ENCODE data around the gene DZIP1. TPM values are rescaled to one million over a fixed set of nuclear protein-coding genes. Genes with fewer than 3 reads are reported as not detected.

DZIP1 gene
- total and polyA plus RNA-seq, 2 of the 13 experiments (the other 11 are each of a cell fraction or from before 2014, with no cell fraction given): 11.0 to 36.7 TPM

GRCh38 chr13:95659500-95659899 is 15.0 kb upstream of the DZIP1 start (continued):
- TF ChIP-seq, protein P1, sequence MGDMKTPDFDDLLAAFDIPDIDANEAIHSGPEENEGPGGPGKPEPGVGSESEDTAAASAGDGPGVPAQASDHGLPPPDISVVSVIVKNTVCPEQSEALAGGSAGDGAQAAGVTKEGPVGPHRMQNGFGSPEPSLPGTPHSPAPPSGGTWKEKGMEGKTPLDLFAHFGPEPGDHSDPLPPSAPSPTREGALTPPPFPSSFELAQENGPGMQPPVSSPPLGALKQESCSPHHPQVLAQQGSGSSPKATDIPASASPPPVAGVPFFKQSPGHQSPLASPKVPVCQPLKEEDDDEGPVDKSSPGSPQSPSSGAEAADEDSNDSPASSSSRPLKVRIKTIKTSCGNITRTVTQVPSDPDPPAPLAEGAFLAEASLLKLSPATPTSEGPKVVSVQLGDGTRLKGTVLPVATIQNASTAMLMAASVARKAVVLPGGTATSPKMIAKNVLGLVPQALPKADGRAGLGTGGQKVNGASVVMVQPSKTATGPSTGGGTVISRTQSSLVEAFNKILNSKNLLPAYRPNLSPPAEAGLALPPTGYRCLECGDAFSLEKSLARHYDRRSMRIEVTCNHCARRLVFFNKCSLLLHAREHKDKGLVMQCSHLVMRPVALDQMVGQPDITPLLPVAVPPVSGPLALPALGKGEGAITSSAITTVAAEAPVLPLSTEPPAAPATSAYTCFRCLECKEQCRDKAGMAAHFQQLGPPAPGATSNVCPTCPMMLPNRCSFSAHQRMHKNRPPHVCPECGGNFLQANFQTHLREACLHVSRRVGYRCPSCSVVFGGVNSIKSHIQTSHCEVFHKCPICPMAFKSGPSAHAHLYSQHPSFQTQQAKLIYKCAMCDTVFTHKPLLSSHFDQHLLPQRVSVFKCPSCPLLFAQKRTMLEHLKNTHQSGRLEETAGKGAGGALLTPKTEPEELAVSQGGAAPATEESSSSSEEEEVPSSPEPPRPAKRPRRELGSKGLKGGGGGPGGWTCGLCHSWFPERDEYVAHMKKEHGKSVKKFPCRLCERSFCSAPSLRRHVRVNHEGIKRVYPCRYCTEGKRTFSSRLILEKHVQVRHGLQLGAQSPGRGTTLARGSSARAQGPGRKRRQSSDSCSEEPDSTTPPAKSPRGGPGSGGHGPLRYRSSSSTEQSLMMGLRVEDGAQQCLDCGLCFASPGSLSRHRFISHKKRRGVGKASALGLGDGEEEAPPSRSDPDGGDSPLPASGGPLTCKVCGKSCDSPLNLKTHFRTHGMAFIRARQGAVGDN (CRISPR knock-in tag; IDR thresholded peaks at IDR 0.05): no peak
- no peak for TF ChIP-seq ARHGAP35 (CRISPR knock-in tag; IDR thresholded peaks at IDR 0.05; ENCODE audit: borderline replicate concordance)
- no peak for TF ChIP-seq NCOA5 (CRISPR knock-in tag; IDR thresholded peaks at IDR 0.05)
- TF ChIP-seq, protein P2, sequence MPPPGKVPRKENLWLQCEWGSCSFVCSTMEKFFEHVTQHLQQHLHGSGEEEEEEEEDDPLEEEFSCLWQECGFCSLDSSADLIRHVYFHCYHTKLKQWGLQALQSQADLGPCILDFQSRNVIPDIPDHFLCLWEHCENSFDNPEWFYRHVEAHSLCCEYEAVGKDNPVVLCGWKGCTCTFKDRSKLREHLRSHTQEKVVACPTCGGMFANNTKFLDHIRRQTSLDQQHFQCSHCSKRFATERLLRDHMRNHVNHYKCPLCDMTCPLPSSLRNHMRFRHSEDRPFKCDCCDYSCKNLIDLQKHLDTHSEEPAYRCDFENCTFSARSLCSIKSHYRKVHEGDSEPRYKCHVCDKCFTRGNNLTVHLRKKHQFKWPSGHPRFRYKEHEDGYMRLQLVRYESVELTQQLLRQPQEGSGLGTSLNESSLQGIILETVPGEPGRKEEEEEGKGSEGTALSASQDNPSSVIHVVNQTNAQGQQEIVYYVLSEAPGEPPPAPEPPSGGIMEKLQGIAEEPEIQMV (CRISPR knock-in tag; IDR thresholded peaks at IDR 0.05; ENCODE audit: low read depth): no peak
- no peak for TF ChIP-seq NONO (IDR thresholded peaks at IDR 0.05)
- TF ChIP-seq NONO (CRISPR knock-in tag; conservative IDR thresholded peaks at IDR 0.05): no peak

DNA sequence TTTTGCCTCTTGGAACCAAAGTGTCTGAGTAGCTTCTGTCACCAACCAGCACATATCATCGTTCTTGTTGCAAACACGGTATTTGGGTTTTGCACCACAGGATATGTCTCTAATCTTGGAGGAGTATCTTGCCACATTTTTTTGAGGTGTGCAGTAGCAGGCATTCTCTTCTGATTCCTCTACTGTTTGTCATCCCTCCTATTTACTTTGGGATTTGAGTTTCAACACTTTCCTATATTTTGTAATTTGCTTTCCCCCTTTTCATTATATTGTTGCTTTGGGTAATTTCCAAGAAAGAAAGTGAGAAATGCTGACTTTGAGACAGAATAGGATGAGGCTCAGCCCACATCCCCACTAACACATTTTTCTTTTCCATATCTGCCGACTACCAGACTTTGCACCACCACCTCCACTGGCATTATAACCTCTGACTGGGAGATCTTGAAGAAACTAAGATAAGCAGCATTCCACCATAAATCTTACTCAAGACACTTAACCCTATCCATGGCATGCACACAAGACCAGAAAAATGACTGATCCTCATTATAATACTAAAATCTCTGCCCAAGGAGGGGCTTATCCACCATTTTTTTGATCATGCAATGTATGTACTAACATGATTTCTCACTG is 12.0 kb upstream of the DZIP1 start:
- no peaks in the 10 kb centered on the region for H3K9me3 ChIP-seq (ENCODE audit: low read length)
- in situ Hi-C loops (cut with HindIII; ENCODE audit: extremely low pct_ligation_motif_present, low pct_unique_long_range_greater_than_20kb): no loop called here
- no peak overlapping the region for H3K4me2 ChIP-seq (ENCODE audit: low read depth, low read length)
- ChIA-PET CTCF (ENCODE audit: low intra/inter-chr PET ratio, low total read pairs) (no interaction called here), POLR2A (no interaction called here)
- H3K27me3 ChIP-seq (ENCODE audit: control insufficient read depth in 1 of 2, insufficient read depth in 2 of 2, low read length in 2 of 2): peaks cover 0 to 9% of the 10 kb centered on the region in 2 experiments; a peak in 2 of 5 replicates
- FAIRE-seq (no peak), DNase-seq (ENCODE audit: low spot score) (no peak), ATAC-seq (no peak)
- no peaks in the 10 kb centered on the region for H4K20me1 ChIP-seq (ENCODE audit: insufficient read depth, low read length)
- H3K4me3 ChIP-seq (replicated peaks in 1 of 3; ENCODE audit: insufficient read depth in 1 of 3, low read depth in 2 of 3, low read length in 3 of 3): no peak overlapping the region
- 23% methylated on average over 3 of the region's 3 CpGs for WGBS (ENCODE audit: low lambda C conversion rate)
- H3K79me2 ChIP-seq (ENCODE audit: insufficient read depth, low read length): no peaks in the 10 kb centered on the region
- intact Hi-C loops (cut with micrococcal nuclease; ENCODE audit: unreplicated experiment): no loop called here
- H3K36me3 ChIP-seq (replicated peaks in 1 of 2; ENCODE audit: control insufficient read depth in 1 of 2, insufficient read depth in 2 of 2, low read length in 2 of 2): no peaks in the 10 kb centered on the region
- BruUV-seq (replicated peaks): no TSS peak
- H3K27ac ChIP-seq (ENCODE audit: extremely low read length, insufficient read depth, low read length): no peak overlapping the region
- H3K4me1 ChIP-seq (ENCODE audit: insufficient read depth, low read length): no peaks in the 10 kb centered on the region
- H2AFZ ChIP-seq (ENCODE audit: low read length): no peak overlapping the region
- H3K9ac ChIP-seq (ENCODE audit: insufficient read depth, low read depth, low read length): no peak overlapping the region
- no peak for TF ChIP-seq ZNF75D (CRISPR knock-in tag; IDR thresholded peaks at IDR 0.05; ENCODE audit: borderline replicate concordance)
- TF ChIP-seq ZNF776 (CRISPR knock-in tag; IDR thresholded peaks at IDR 0.05): no peak
- TF ChIP-seq MAF1 (CRISPR knock-in tag; IDR thresholded peaks at IDR 0.05; ENCODE audit: borderline replicate concordance): no peak
- no peak for TF ChIP-seq ZNF263 (CRISPR knock-in tag; IDR thresholded peaks at IDR 0.05)
- TF ChIP-seq ZNF567 (CRISPR knock-in tag; IDR thresholded peaks at IDR 0.05; ENCODE audit: borderline replicate concordance): no peak
- TF ChIP-seq, protein P3, sequence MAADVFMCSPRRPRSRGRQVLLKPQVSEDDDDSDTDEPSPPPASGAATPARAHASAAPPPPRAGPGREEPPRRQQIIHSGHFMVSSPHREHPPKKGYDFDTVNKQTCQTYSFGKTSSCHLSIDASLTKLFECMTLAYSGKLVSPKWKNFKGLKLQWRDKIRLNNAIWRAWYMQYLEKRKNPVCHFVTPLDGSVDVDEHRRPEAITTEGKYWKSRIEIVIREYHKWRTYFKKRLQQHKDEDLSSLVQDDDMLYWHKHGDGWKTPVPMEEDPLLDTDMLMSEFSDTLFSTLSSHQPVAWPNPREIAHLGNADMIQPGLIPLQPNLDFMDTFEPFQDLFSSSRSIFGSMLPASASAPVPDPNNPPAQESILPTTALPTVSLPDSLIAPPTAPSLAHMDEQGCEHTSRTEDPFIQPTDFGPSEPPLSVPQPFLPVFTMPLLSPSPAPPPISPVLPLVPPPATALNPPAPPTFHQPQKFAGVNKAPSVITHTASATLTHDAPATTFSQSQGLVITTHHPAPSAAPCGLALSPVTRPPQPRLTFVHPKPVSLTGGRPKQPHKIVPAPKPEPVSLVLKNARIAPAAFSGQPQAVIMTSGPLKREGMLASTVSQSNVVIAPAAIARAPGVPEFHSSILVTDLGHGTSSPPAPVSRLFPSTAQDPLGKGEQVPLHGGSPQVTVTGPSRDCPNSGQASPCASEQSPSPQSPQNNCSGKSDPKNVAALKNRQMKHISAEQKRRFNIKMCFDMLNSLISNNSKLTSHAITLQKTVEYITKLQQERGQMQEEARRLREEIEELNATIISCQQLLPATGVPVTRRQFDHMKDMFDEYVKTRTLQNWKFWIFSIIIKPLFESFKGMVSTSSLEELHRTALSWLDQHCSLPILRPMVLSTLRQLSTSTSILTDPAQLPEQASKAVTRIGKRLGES (CRISPR knock-in tag; IDR thresholded peaks at IDR 0.05; ENCODE audit: borderline replicate concordance): no peak
- TF ChIP-seq ELF3 (CRISPR knock-in tag; IDR thresholded peaks at IDR 0.05): no peak
- TF ChIP-seq ZNF251 (CRISPR knock-in tag; IDR thresholded peaks at IDR 0.05): no peak

Data from HepG2 (cell line).